Measurements from ENCODE around the gene PPP1R12C.
A peak's percentile ranks its signal among the peaks of the same experiment; 100 is the strongest.

PPP1R12C gene

GRCh38 chr19:55090564-55090963 is 26.9 kb downstream of the PPP1R12C start:
- DNase-seq (ENCODE audit: low read depth), result no peak

- no peak for DNase-seq (ENCODE audit: low read depth)
These were observed 28.0 kb downstream of the PPP1R12C start for GRCh38 chr19:55089342-55089944.

GRCh38 chr19:55088543-55089341 is 28.7 kb downstream of the PPP1R12C start:
- peak; percentile 39 for DNase-seq (ENCODE audit: low read depth)

GRCh38 chr19:55088021-55088451 is 29.4 kb downstream of the PPP1R12C start:
- DNase-seq (ENCODE audit: low read depth), result no peak

- peak; percentile 38 for DNase-seq (ENCODE audit: low read depth)
These were observed 29.9 kb downstream of the PPP1R12C start for GRCh38 chr19:55087542-55087901.

GRCh38 chr19:55086730-55087541 is 30.5 kb downstream of the PPP1R12C start:
- peak; percentile 92 for DNase-seq (ENCODE audit: low read depth)

- DNase-seq (ENCODE audit: low read depth), result no peak
These were observed 31.3 kb downstream of the PPP1R12C start for GRCh38 chr19:55085923-55086715.

GRCh38 chr19:55084416-55084815 is 33.0 kb downstream of the PPP1R12C start:
- DNase-seq (ENCODE audit: low read depth), result no peak

- no peak for DNase-seq (ENCODE audit: low read depth)
These were observed 34.2 kb downstream of the PPP1R12C start for GRCh38 chr19:55083004-55083850.

- peak; percentile 11 for DNase-seq (ENCODE audit: low read depth)
These were observed 35.2 kb downstream of the PPP1R12C start for GRCh38 chr19:55082020-55082851.

GRCh38 chr19:55081770-55082019 is 35.7 kb downstream of the PPP1R12C start:
- no peak for DNase-seq (ENCODE audit: low read depth)

- DNase-seq (ENCODE audit: low read depth), result peak; percentile 53
These were observed 36.3 kb downstream of the PPP1R12C start for GRCh38 chr19:55080968-55081769.

- DNase-seq (ENCODE audit: low read depth), result peak; percentile 60
These were observed 37.1 kb downstream of the PPP1R12C start for GRCh38 chr19:55080121-55080967.

- DNase-seq (ENCODE audit: low read depth), result no peak
These were observed 37.9 kb downstream of the PPP1R12C start for GRCh38 chr19:55079400-55080038.

GRCh38 chr19:55078996-55079395 is 38.4 kb downstream of the PPP1R12C start:
- DNase-seq (ENCODE audit: low read depth), result no peak

- no peak for DNase-seq (ENCODE audit: low read depth)
These were observed 40.3 kb downstream of the PPP1R12C start for GRCh38 chr19:55077106-55077505.

GRCh38 chr19:55076321-55076720 is 41.1 kb downstream of the PPP1R12C start:
- DNase-seq (ENCODE audit: low read depth), result no peak

- DNase-seq (ENCODE audit: low read depth), result no peak
These were observed 42.0 kb downstream of the PPP1R12C start, which contains the start of gene EPS8L1 for GRCh38 chr19:55075371-55075998. Gene EPS8L1, plus strand, starts transcription at chr19:55075869. Its CDS starts 576 bp downstream, at chr19:55076445.

All from fibroblast of gingiva (primary cell).